GM10266 (cell line): ENCODE measurements around the gene NCK1.
"Not testable (repeated sequence)": the region's sequence is repeated elsewhere in the genome, so short reads cannot be mapped to it uniquely, and the experiment has no call there.

Experiments used
- DNase-seq: peaks from one replicate; pipeline ENCODE4 v3.0.0; 2012; ENCODE audit errors: extremely low spot score
- CTCF ChIP-seq: IDR thresholded peaks from 2 replicates; pipeline ENCODE4 v1.5.1; 2012; ENCODE audit warnings: mild to moderate bottlenecking, low read depth; ENCODE audit not compliant: control insufficient read depth, insufficient read depth; ENCODE audit errors: missing control alignments

Gene NCK1

GRCh38 chr3:136979204-136979603 is 117.2 kb downstream of the NCK1 start:
- TF ChIP-seq CTCF, result no peak
- no peak for DNase-seq

GRCh38 chr3:136979684-136980083 is 117.7 kb downstream of the NCK1 start:
- TF ChIP-seq CTCF, result no peak
- no peak for DNase-seq

GRCh38 chr3:136982033-136982432 is 120.0 kb downstream of the NCK1 start:
- DNase-seq, result no peak
- TF ChIP-seq CTCF, result no peak

- DNase-seq, result no peak
- no peak for TF ChIP-seq CTCF
Measured at GRCh38 chr3:136982520-136983138, 120.6 kb downstream of the NCK1 start.

GRCh38 chr3:136984837-136985236 is 122.8 kb downstream of the NCK1 start:
- DNase-seq, result no peak
- TF ChIP-seq CTCF, result no peak

GRCh38 chr3:136987398-136987980 is 125.5 kb downstream of the NCK1 start:
- not testable (repeated sequence) for DNase-seq

GRCh38 chr3:136988651-136989050 is 126.6 kb downstream of the NCK1 start:
- DNase-seq, result no peak
- TF ChIP-seq CTCF, result no peak
